HL-60 (cell line): ENCODE results near the gene ITGA7.

ENCODE experiments used
- GABPA ChIP-seq: IDR thresholded peaks from 2 replicates; pipeline ENCODE4 v1.6.1; 2012; ENCODE audit warnings: low read depth
- POLR2AphosphoS5 ChIP-seq: IDR thresholded peaks from 2 replicates; pipeline ENCODE4 v1.6.1; 2012; ENCODE audit warnings: low read depth
- SPI1 ChIP-seq: IDR thresholded peaks from 2 replicates; pipeline ENCODE4 v1.6.1; 2012; ENCODE audit warnings: low read depth, mild to moderate bottlenecking, borderline replicate concordance
- TF ChIP-seq, protein P1 (sequence below): IDR thresholded peaks from one replicate; pipeline ENCODE4 v1.5.1; 2011; ENCODE audit warnings: low read length, control low read depth, inconsistent platforms; ENCODE audit not compliant: insufficient read depth
- TF ChIP-seq, protein P2 (sequence below): IDR thresholded peaks from 2 replicates; pipeline ENCODE4 v1.6.1; 2012; ENCODE audit warnings: low read depth; ENCODE audit not compliant: insufficient replicate concordance

DNA sequence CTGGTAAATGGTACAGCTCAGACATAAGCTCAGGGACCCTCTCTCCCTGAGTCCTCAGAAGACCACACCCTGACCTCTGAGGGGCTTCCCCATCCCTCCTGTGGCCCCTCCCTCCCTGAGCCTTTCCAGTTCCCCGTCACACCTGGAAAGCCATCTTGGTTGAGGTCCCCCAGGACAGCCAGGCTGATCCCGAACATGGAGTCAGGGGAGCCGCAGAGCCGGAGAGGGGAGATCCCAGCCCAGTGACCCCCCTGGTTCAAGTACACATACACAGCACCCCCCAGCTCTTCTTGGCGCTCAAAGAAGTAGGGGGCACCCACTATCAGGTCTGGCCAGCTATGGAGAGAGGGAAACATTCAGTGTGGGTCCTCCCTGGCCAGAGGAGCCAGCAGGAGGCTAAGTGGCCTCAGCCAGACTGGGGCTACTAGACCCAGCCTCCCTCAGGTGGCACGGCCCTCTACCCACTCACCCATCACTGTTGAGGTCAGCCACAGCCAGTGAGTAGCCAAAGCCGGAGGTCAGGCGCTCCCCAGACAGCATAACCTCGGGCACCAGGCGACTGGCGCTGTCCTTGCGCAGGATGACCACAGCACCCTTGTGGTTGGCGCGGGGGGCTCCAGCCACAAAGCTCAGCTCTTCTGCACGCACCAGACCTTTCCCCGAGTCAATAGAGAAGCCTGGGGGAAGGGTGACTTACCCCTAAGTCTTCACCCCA is 9.3 kb downstream of the ITGA7 start:
- TF ChIP-seq, protein P1, sequence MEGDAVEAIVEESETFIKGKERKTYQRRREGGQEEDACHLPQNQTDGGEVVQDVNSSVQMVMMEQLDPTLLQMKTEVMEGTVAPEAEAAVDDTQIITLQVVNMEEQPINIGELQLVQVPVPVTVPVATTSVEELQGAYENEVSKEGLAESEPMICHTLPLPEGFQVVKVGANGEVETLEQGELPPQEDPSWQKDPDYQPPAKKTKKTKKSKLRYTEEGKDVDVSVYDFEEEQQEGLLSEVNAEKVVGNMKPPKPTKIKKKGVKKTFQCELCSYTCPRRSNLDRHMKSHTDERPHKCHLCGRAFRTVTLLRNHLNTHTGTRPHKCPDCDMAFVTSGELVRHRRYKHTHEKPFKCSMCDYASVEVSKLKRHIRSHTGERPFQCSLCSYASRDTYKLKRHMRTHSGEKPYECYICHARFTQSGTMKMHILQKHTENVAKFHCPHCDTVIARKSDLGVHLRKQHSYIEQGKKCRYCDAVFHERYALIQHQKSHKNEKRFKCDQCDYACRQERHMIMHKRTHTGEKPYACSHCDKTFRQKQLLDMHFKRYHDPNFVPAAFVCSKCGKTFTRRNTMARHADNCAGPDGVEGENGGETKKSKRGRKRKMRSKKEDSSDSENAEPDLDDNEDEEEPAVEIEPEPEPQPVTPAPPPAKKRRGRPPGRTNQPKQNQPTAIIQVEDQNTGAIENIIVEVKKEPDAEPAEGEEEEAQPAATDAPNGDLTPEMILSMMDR: no peak
- TF ChIP-seq POLR2AphosphoS5 (no peak), GABPA (no peak), SPI1 (no peak)
- TF ChIP-seq, protein P2, sequence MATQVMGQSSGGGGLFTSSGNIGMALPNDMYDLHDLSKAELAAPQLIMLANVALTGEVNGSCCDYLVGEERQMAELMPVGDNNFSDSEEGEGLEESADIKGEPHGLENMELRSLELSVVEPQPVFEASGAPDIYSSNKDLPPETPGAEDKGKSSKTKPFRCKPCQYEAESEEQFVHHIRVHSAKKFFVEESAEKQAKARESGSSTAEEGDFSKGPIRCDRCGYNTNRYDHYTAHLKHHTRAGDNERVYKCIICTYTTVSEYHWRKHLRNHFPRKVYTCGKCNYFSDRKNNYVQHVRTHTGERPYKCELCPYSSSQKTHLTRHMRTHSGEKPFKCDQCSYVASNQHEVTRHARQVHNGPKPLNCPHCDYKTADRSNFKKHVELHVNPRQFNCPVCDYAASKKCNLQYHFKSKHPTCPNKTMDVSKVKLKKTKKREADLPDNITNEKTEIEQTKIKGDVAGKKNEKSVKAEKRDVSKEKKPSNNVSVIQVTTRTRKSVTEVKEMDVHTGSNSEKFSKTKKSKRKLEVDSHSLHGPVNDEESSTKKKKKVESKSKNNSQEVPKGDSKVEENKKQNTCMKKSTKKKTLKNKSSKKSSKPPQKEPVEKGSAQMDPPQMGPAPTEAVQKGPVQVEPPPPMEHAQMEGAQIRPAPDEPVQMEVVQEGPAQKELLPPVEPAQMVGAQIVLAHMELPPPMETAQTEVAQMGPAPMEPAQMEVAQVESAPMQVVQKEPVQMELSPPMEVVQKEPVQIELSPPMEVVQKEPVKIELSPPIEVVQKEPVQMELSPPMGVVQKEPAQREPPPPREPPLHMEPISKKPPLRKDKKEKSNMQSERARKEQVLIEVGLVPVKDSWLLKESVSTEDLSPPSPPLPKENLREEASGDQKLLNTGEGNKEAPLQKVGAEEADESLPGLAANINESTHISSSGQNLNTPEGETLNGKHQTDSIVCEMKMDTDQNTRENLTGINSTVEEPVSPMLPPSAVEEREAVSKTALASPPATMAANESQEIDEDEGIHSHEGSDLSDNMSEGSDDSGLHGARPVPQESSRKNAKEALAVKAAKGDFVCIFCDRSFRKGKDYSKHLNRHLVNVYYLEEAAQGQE: no peak
